ENCODE data around the gene SSR4. TPM values are rescaled to one million over a fixed set of nuclear protein-coding genes. Genes with fewer than 3 reads are reported as not detected.

The SSR4 gene
- total RNA-seq, 1 experiment from 2014 or later = 203 TPM

GRCh38 chrX:153828723-153829548 lies 34.5 kb downstream of the SSR4 start:
- Mint-ChIP-seq H3K9me3 (no peaks in the 10 kb centered on the region), H3K4me3 (peak overlapping the region; percentile 75), H3K36me3 (peaks cover 7% of the 10 kb centered on the region; the same call in 1 of the 2 replicates), H3K27ac (peak overlapping the region; percentile 57), H3K4me1 (peaks cover 50% of the 10 kb centered on the region), H3K27me3 (ENCODE audit: low read depth) (peaks cover 3% of the 10 kb centered on the region; the same call in 1 of the 2 replicates)
- ATAC-seq (peak; percentile 33), DNase-seq (ENCODE audit: low spot score) (peak; percentile 65)
- TF ChIP-seq TEAD4 (CRISPR knock-in tag; IDR thresholded peaks at IDR 0.05) (peak; percentile 41; the same call in 1 of the 2 replicates), SMAD3 (CRISPR knock-in tag; IDR thresholded peaks at IDR 0.05; ENCODE audit: borderline replicate concordance) (no peak), ZNF423 (CRISPR knock-in tag; IDR thresholded peaks at IDR 0.05) (peak; percentile 43; the same call in 1 of the 2 replicates)
- CTCF ChIA-PET = interaction anchor here (0.9 to 1.8 kb wide), 2 partner anchors 10 to 118 kb away, joined by 4 to 5 read pairs; no protein-coding TSS in a partner anchor
- POLR2A ChIA-PET = interaction anchor here (0.7 kb wide), 1 partner anchor 97 kb away, joined by 3 read pairs; the partner anchor contains the start of gene ARHGAP4

- POLR2A ChIA-PET = interaction anchor here (0.7 kb wide), 1 partner anchor 96 kb away, joined by 3 read pairs; the partner anchor contains the start of gene ARHGAP4
These were observed 35.0 kb downstream of the SSR4 start for GRCh38 chrX:153829549-153829798.

GRCh38 chrX:153829799-153830639 lies 35.6 kb downstream of the SSR4 start, which contains the start of gene PDZD4:
TSS of gene PDZD4 (minus strand) at chrX:153830544. CDS start at chrX:153830298, 246 bp downstream.
- POLR2A ChIA-PET = no interaction called here
- H3K27me3 Mint-ChIP-seq (ENCODE audit: low read depth) = peaks cover 3% of the 10 kb centered on the region; the same call in 1 of the 2 replicates
- H3K36me3 Mint-ChIP-seq = peaks cover 7% of the 10 kb centered on the region; the same call in 1 of the 2 replicates
- DNase-seq (ENCODE audit: low spot score) = peak; percentile 37
- peaks cover 39% of the 10 kb centered on the region for H3K4me1 Mint-ChIP-seq
- CTCF ChIA-PET = interaction anchor here (0.9 kb wide), 1 partner anchor 11 kb away, joined by 4 read pairs; no protein-coding TSS in a partner anchor
- ATAC-seq = peak; percentile 22
- no peaks in the 10 kb centered on the region for H3K9me3 Mint-ChIP-seq
- H3K4me3 Mint-ChIP-seq = peak within 1 kb of the TSS; percentile 75
- TF ChIP-seq KAT7 (CRISPR knock-in tag; IDR thresholded peaks at IDR 0.05; ENCODE audit: borderline replicate concordance) = peak; percentile 58; the same call in 1 of the 2 replicates
- TF ChIP-seq, protein P1, sequence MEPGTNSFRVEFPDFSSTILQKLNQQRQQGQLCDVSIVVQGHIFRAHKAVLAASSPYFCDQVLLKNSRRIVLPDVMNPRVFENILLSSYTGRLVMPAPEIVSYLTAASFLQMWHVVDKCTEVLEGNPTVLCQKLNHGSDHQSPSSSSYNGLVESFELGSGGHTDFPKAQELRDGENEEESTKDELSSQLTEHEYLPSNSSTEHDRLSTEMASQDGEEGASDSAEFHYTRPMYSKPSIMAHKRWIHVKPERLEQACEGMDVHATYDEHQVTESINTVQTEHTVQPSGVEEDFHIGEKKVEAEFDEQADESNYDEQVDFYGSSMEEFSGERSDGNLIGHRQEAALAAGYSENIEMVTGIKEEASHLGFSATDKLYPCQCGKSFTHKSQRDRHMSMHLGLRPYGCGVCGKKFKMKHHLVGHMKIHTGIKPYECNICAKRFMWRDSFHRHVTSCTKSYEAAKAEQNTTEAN (CRISPR knock-in tag; IDR thresholded peaks at IDR 0.05) = no peak
- no peak for TF ChIP-seq IRF1 (CRISPR knock-in tag; IDR thresholded peaks at IDR 0.05)
- 0 out of 2 replicates have a peak, but pooled peaks have one; percentile 49 for TF ChIP-seq MYBL2 (CRISPR knock-in tag; IDR thresholded peaks at IDR 0.05)
- no peak within 1 kb of the TSS for H3K27ac Mint-ChIP-seq

More at GRCh38 chrX:153829549-153829798, 35.0 kb downstream of the SSR4 start:
- no peak overlapping the region for H3K27ac Mint-ChIP-seq
- H3K9me3 Mint-ChIP-seq = no peaks in the 10 kb centered on the region
- H3K4me3 Mint-ChIP-seq = peak overlapping the region; percentile 75
- ATAC-seq (no peak), DNase-seq (ENCODE audit: low spot score) (no peak)
- CTCF ChIA-PET = interaction anchor here (0.9 to 1.8 kb wide), 2 partner anchors 11 to 118 kb away, joined by 4 to 5 read pairs; no protein-coding TSS in a partner anchor
- peaks cover 7% of the 10 kb centered on the region; the same call in 1 of the 2 replicates for H3K36me3 Mint-ChIP-seq
- TF ChIP-seq ERG (CRISPR knock-in tag; IDR thresholded peaks at IDR 0.05) = no peak
- TF ChIP-seq TCF7 (CRISPR knock-in tag; IDR thresholded peaks at IDR 0.05; ENCODE audit: low read depth) = no peak
- TF ChIP-seq KAT7 (CRISPR knock-in tag; IDR thresholded peaks at IDR 0.05; ENCODE audit: borderline replicate concordance) = no peak
- TF ChIP-seq ETV6 (CRISPR knock-in tag; IDR thresholded peaks at IDR 0.05) = no peak
- TF ChIP-seq NR2C2 (CRISPR knock-in tag; IDR thresholded peaks at IDR 0.05) = no peak
- TF ChIP-seq SOX15 (CRISPR knock-in tag; IDR thresholded peaks at IDR 0.05) = no peak
- no peak for TF ChIP-seq TP53 (CRISPR knock-in tag; IDR thresholded peaks at IDR 0.05)
- TF ChIP-seq, protein P2, sequence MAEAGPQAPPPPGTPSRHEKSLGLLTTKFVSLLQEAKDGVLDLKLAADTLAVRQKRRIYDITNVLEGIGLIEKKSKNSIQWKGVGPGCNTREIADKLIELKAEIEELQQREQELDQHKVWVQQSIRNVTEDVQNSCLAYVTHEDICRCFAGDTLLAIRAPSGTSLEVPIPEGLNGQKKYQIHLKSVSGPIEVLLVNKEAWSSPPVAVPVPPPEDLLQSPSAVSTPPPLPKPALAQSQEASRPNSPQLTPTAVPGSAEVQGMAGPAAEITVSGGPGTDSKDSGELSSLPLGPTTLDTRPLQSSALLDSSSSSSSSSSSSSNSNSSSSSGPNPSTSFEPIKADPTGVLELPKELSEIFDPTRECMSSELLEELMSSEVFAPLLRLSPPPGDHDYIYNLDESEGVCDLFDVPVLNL (CRISPR knock-in tag; IDR thresholded peaks at IDR 0.05; ENCODE audit: borderline replicate concordance, low read depth) = no peak
- TF ChIP-seq, protein P3, sequence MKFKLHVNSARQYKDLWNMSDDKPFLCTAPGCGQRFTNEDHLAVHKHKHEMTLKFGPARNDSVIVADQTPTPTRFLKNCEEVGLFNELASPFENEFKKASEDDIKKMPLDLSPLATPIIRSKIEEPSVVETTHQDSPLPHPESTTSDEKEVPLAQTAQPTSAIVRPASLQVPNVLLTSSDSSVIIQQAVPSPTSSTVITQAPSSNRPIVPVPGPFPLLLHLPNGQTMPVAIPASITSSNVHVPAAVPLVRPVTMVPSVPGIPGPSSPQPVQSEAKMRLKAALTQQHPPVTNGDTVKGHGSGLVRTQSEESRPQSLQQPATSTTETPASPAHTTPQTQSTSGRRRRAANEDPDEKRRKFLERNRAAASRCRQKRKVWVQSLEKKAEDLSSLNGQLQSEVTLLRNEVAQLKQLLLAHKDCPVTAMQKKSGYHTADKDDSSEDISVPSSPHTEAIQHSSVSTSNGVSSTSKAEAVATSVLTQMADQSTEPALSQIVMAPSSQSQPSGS (CRISPR knock-in tag; IDR thresholded peaks at IDR 0.05; ENCODE audit: borderline replicate concordance, low read depth) = no peak
- H3K27me3 Mint-ChIP-seq (ENCODE audit: low read depth) = peaks cover 3% of the 10 kb centered on the region; the same call in 1 of the 2 replicates
- H3K4me1 Mint-ChIP-seq = peaks cover 45% of the 10 kb centered on the region

Data from WTC11 (cell line).